Measurements from ENCODE around the gene IQGAP3.

IQGAP3 gene

GRCh38 chr1:156538711-156539440 lies 33.5 kb downstream of the IQGAP3 start:
- DNase-seq = no peak

DNA sequence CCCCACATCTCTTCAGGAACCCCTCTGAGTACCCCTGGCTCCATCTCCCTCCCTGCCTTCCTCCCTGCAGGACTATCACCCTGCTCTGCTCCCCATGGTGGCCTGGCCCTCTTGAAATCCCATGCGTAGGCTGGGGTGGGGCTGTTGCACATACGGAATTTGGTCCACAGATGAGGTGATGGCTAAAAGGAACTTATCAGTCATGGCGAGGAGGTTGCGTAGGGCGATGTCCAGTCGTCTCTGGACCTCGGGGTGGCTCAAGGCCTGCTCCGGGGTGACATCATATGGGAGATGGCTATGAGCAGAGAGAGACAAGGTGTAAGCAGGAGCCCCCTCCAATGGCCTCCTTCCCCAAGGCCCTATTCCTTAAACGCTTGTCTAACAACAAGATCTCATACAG lies 35.3 kb downstream of the IQGAP3 start:
- DNase-seq = no peak

DNA sequence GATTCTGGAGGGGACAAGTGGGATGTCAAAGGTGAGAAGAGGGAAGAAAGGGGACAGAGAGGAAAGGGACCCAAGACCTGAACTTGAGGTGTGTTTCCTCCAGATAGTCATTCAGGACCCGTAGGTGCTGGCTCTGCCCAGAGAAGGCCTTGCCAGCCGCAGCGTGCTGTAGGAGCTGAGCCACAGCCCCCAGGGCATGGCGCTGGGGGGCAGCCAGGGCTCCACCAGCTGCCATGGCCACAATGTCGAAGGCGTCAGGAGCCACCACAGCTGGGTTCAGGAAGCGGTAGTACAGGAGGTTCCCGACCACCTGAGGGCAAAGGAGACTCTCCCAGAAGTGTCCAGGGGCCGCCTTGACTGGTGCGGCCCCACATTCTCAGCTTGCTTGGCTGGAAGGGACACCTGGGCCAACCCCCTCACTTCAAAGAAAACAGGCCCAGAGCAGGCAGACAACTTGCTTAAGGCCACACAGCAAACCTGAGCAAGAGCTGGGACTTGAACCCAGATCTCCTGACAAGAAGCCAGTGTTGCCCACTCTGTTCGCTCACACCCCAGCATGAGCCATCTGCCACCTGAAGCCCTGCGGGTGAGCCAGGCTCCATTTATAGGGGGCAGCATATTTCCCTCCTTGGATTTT lies 37.8 kb downstream of the IQGAP3 start:
- DNase-seq = no peak

DNA sequence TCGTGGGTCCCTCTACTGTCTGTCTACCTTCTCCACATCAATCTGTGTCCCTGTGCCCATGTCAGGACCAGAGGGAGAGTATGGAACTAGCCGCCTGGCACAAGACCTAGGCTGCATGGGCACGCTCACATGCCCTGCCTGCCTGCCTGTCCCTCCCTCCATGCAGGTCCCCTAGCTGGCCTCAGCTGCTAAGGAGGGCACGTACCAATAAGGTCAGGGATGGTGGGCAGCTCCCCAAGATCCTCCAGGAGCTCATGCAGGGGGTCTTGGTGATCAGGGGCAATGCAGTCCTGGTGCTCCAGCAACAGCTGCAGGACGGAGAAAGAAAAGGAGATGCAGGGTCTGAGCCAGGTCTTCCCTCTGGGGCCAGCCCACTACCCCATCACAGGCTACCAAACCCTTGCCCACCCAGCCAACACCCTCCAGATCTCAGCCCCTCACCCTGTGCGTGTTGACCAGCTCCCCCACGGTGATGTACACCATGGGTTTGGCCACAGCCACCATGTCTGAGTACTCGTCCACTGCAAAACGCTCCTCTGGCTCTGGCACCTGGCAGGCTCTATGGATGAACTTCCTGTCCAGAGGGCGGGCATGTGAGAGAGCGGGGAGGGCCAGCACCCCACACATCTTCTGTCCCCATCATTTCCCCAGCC lies 38.7 kb downstream of the IQGAP3 start:
- DNase-seq = no peak

DNA sequence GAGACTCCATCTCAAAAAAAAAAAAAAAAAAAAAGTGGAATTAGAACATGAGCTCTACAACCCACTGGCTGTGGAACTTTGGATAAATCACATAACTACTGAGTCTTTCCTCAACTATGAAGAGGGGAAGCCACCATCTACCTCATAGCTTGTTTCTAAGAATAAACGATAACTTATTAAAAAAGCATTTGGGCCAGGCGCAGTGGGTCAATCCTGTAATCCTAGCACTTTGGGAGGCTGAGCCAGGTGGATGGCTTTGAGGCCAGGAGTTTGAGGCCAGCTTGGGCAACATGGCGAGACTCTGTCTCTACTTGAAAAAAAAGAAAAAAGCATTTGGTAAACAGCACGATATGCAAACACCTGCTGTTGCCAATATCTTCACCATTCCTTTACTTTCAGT lies 40.0 kb downstream of the IQGAP3 start:
- DNase-seq = no peak

DNA sequence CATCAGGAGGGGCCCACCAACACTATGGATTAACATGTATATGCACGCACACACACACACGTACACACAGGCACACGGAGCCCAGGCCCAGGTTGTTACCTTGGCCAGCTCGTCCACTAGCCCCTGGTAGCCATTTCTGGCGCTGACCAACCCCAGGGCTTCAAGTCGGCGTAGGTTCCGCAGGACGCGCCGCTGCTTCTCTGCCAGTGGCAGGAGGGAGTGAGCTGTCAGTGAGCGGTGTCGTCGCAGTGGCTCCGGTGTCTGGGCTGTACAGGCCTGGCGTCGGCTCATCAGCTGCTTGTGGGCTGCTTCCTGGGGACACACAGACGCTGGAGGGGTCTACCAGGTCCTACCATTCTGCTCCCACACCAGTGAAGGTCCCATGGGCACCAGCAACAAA lies 42.4 kb downstream of the IQGAP3 start:
- no peak for DNase-seq

GRCh38 chr1:156528875-156529425 lies 43.4 kb downstream of the IQGAP3 start:
- DNase-seq = no peak

GRCh38 chr1:156528231-156528630 lies 44.1 kb downstream of the IQGAP3 start:
- DNase-seq = no peak

DNA sequence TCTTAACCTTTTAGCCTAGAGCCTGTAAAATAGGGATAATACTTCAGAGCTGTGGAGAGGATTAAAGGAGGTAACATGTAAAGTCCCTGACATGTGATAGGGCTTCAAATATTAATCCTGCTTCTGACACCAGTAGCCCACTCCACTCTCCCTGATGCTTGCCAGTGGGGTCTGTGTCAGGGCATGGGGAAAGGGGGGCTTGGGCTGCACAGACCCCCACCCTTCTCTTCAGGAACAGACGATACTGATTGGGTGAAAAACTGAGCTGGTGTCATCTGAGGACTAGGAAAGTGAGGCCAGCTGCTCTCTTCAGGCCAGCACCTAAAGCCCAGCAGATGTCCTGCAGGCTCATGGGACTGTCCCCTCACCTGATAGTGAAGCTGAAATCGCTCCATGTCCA lies 44.8 kb downstream of the IQGAP3 start:
- no peak for DNase-seq

DNA sequence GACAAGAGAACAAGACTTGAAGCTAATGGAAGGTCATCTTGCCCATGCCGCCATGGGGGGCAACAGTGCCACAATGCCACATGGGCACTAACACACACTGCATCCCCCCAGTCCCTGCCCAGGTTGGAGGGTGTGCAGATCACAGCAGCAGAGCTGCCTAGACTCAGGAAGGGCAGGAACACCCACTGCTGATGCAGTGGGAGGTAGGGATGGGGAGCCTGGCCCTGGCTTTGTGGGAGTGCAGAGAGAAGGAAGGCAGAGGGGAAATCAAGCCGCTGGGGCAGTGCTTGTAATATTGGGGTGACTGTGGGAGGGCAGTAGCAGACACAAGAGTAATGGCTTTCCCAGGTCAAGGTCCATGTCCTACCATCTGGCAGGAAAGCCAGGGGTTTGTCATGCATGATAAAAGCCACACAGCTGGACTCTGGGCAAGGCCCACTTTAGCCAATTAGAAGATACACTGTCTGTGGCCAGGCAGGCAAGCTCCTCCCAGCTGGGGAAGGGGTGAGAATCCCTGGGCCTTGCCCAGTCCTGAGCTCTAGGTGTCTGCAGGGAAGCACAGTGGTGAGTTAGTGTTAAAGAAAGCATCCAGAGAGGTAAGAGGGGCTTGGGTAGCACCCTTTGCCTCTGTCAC lies 46.4 kb downstream of the IQGAP3 start:
- no peak for DNase-seq

- DNase-seq = no peak
Observed at GRCh38 chr1:156525071-156525501, 47.3 kb downstream of the IQGAP3 start.

GRCh38 chr1:156524481-156524869 lies 47.9 kb downstream of the IQGAP3 start:
- DNase-seq = no peak

GRCh38 chr1:156523801-156524480 lies 48.4 kb downstream of the IQGAP3 start:
- no peak for DNase-seq

GRCh38 chr1:156522443-156522970 lies 49.9 kb downstream of the IQGAP3 start:
- DNase-seq = no peak

- DNase-seq = no peak
Observed at GRCh38 chr1:156517748-156518147, 54.6 kb downstream of the IQGAP3 start.

DNA sequence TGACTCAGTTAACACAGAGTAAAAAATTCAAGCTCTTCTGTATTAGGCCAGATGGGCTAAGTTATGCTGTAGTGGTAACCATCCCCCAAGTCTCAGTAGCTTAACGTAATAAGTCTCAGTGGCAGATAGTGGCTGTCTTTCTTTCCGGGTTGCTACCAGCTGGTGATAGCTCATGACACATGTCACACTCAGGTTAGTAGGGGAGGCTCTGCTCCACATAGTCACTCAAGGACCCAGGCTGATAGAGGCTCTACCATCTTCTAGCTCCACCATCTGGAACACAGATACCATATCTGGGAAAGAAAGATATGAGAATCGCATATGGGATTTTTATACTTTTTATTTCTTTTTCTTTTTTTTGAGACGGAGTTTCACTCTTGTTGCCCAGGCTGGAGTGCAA lies 55.5 kb downstream of the IQGAP3 start:
- no peak for DNase-seq

GRCh38 chr1:156515956-156516355 lies 56.4 kb downstream of the IQGAP3 start:
- no peak for DNase-seq

- no peak for DNase-seq
Observed at GRCh38 chr1:156513185-156513584, 59.2 kb downstream of the IQGAP3 start.

GRCh38 chr1:156511644-156512043 lies 60.7 kb downstream of the IQGAP3 start:
- no peak for DNase-seq

DNA sequence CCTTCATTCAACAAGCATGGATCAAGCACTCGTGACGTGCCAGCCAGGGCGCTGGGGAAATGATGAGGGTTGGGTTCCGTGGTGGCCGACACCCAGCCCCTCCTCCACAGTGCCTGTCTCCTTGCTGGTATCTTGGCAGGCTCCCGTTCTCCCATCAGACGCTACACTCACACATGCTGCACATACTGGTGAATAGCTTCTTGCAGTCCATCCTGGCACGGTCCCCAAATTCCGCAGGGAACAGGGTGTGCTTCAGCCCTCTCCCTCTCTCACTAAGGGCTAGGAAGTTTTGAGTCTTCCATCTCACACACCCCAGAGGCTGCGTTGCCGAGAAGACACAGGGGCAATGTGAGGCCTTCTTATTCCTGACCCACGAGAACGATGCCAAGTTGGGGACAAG lies 61.7 kb downstream of the IQGAP3 start:
- DNase-seq = no peak

GRCh38 chr1:156509424-156510034 lies 62.8 kb downstream of the IQGAP3 start:
- no peak for DNase-seq

DNA sequence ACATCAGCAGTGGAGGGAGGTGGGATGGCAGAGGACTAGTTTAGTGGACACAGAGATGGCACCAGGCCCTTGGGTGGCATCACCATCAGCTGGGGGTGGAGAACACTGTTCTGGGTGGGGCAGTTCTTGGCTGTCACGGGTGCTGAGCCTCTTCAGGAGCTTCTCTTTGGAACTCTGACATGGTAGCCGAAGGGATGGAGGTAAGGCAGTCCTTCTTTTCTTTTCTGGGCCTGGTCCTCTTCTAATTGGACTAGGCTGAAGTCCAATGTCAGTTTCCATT lies 63.5 kb downstream of the IQGAP3 start:
- no peak for DNase-seq
